HG02571 (cell line): ENCODE data around the gene ADRM1.
A peak's percentile ranks its signal among the peaks of the same experiment; 100 is the strongest.

Experiments used
- ATAC-seq: cut with Tn5 transposase; IDR thresholded peaks from one replicate; pipeline ENCODE4 v1.9.1; 2021; ENCODE audit warnings: mild to moderate bottlenecking, moderate library complexity; ENCODE audit not compliant: unreplicated experiment

ADRM1 gene

GRCh38 chr20:62297449-62298227 is 5.2 kb upstream of the ADRM1 start:
- no peak for ATAC-seq

- no peak for ATAC-seq
Observed at GRCh38 chr20:62298577-62299249, 4.1 kb upstream of the ADRM1 start.

GRCh38 chr20:62299666-62300236 is 3.0 kb upstream of the ADRM1 start:
- ATAC-seq, result no peak

GRCh38 chr20:62300319-62300718 is 2.5 kb upstream of the ADRM1 start:
- no peak for ATAC-seq

- ATAC-seq, result no peak
Observed at GRCh38 chr20:62301111-62301668, 1.6 kb upstream of the ADRM1 start.

GRCh38 chr20:62301773-62302340 is 940 bp upstream of the ADRM1 start:
- ATAC-seq, result peak; percentile 24

DNA sequence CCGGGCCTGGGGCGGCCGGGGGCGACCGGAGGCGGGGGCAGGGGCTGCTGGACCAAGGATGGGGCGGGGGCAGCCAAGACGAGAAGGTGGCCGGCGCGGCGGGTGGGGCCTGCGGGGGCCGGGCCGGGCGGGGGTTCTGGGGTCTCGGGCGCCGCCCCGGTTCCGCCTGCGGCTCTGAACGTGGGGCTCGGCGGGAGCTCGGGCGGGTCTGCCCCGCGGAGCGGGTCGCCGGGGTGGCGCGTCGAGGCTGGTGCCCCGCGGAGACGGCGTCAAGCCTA is 204 bp downstream of the ADRM1 start:
- ATAC-seq, result no peak

- ATAC-seq, result no peak
Observed at GRCh38 chr20:62303340-62304226, 786 bp downstream of the ADRM1 start.

GRCh38 chr20:62304331-62305148 is 1.7 kb downstream of the ADRM1 start:
- no peak for ATAC-seq

GRCh38 chr20:62305149-62305764 is 2.5 kb downstream of the ADRM1 start:
- no peak for ATAC-seq

GRCh38 chr20:62305765-62306413 is 3.1 kb downstream of the ADRM1 start:
- ATAC-seq, result no peak

GRCh38 chr20:62306414-62307187 is 3.8 kb downstream of the ADRM1 start:
- no peak for ATAC-seq

- no peak for ATAC-seq
Observed at GRCh38 chr20:62307226-62308101, 4.7 kb downstream of the ADRM1 start.

DNA sequence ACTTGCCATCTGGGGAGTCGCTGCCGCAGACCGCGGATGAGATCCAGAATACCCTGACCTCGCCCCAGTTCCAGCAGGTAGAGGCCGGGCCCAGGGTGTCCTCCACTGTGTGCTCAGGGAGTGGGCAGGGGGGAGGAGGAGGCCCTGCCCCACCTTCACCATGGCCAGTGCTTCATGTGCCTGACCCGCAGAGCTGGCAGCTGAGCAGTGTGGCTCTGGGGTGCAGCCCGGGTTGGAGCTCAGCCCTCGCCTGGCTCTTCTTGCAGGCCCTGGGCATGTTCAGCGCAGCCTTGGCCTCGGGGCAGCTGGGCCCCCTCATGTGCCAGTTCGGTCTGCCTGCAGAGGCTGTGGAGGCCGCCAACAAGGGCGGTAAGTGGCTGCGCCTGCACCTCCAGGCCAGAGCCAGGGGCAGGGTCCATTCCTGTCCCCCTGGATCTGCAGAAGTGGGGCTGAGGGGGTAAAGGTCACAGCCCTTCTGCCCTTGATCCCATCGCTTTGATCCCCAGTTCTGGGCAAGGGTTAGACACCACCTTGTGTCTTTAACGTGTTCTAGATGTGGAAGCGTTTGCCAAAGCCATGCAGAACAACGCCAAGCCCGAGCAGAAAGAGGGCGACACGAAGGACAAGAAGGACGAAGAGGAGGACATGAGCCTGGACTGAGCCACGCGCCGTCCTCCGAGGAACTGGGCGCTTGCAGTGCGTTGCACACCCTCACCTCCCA is 5.5 kb downstream of the ADRM1 start:
- no peak for ATAC-seq

DNA sequence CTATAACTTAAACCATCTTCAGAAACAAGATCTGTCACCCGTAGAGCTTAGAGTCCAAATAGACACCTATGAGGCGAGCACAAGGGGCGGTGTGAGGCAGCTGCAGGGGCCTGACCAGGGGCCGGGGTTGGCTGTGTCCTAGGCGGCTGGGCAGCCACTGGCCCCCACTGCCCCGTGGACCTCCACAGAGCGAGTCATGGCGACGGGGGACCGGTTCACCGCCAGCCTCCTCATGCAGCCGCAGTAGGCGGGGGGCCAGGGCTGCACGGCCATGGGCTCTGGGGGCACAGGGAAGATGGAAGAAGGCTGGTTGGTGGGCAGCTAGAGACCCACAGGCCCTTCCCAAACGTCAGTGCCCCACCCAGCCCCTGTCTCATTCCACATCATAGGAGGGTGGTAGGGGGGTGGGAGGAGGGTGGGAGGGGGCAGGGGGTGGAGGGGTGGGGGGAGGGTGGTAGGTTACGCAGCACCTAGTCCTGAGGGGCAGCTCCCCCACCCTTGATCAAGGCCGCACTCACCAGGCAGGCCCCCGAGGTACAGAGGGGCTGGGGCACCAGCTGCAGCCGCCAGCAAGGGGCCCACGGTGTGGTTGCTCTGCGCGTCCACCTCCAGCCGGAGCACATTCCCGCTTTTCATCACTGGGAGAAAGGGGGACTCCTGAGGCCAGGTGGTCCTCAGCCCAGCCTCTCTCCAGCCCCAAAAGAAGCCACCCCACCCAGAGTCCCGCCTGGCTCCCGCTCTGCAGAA is 6.6 kb downstream of the ADRM1 start:
- ATAC-seq, result no peak
